HG02870 (cell line): ENCODE results near the gene DSCAM.
"Not testable (repeated sequence)": the region's sequence is repeated elsewhere in the genome, so short reads cannot be mapped to it uniquely, and the experiment has no call there.

ENCODE experiments used
- ATAC-seq: cut with Tn5 transposase; IDR thresholded peaks from one replicate; pipeline ENCODE4 v1.9.1; 2021; ENCODE audit warnings: mild to moderate bottlenecking, moderate library complexity; ENCODE audit not compliant: unreplicated experiment

The DSCAM gene, protein sequence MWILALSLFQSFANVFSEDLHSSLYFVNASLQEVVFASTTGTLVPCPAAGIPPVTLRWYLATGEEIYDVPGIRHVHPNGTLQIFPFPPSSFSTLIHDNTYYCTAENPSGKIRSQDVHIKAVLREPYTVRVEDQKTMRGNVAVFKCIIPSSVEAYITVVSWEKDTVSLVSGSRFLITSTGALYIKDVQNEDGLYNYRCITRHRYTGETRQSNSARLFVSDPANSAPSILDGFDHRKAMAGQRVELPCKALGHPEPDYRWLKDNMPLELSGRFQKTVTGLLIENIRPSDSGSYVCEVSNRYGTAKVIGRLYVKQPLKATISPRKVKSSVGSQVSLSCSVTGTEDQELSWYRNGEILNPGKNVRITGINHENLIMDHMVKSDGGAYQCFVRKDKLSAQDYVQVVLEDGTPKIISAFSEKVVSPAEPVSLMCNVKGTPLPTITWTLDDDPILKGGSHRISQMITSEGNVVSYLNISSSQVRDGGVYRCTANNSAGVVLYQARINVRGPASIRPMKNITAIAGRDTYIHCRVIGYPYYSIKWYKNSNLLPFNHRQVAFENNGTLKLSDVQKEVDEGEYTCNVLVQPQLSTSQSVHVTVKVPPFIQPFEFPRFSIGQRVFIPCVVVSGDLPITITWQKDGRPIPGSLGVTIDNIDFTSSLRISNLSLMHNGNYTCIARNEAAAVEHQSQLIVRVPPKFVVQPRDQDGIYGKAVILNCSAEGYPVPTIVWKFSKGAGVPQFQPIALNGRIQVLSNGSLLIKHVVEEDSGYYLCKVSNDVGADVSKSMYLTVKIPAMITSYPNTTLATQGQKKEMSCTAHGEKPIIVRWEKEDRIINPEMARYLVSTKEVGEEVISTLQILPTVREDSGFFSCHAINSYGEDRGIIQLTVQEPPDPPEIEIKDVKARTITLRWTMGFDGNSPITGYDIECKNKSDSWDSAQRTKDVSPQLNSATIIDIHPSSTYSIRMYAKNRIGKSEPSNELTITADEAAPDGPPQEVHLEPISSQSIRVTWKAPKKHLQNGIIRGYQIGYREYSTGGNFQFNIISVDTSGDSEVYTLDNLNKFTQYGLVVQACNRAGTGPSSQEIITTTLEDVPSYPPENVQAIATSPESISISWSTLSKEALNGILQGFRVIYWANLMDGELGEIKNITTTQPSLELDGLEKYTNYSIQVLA (N-terminal part only)

GRCh38 chr21:40846587-40847411, at the start of gene DSCAM:
Gene DSCAM (minus strand): TSS chr21:40847158. CDS start chr21:40846661, 497 bp downstream.
- ATAC-seq: no peak

- ATAC-seq: not testable (repeated sequence)
Observed at GRCh38 chr21:40895697-40896096, 48.7 kb upstream of the DSCAM start.

DNA sequence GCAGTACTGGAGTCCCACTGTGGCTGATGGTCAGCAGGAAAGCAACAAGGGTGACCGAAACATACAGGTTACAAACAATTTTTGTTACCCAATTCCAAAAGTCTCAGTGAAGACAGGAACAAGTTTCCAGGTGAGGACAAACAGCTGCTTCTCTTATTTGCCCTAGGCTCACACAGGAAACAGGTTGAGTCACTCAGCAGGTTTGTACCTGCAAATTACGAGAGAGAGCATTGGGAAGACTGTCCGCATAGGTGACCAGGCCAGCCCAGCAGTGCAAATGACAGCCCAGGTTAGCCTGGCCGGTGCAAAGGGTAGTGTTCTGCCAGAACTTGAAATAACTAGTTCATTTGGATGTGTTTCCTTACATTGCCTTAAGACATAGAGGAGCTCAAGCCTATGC, 40.0 kb upstream of the DSCAM start:
- ATAC-seq: no peak

GRCh38 chr21:40886006-40886405, 39.0 kb upstream of the DSCAM start:
- ATAC-seq: no peak

DNA sequence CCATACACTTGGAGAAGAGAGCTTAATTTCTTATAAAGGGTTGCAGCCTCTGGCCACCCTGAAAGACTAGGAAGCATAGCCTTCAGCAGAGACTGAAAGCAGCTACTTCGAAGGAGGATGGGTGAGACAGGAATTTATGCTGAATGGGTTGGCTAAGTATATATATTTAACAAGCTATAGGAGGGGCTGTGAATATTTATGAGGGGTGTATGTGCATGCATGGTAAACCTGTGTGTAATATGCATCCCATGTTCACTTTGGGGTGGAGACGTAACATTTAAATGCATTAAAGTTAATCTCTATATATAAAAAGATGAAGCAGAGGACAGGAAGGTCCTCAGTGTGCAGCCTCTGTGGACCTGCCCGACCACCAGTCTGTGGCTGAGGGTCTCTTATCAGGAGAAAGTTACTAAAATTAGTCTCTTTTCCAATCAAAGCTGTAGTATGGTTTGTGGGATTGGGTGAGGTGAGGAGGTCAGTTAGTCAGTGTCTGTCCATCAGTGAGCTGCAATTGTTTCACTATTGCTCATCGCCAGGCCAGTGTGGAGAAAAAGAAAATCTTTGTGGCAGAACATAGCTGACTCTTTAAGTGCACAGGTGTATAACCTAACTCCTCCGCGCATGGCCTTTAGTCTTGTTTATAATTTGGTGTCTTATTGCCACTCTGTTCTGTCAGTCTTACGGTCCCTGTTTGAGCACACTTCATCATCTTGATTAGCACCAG, 35.4 kb upstream of the DSCAM start:
- no peak for ATAC-seq

DNA sequence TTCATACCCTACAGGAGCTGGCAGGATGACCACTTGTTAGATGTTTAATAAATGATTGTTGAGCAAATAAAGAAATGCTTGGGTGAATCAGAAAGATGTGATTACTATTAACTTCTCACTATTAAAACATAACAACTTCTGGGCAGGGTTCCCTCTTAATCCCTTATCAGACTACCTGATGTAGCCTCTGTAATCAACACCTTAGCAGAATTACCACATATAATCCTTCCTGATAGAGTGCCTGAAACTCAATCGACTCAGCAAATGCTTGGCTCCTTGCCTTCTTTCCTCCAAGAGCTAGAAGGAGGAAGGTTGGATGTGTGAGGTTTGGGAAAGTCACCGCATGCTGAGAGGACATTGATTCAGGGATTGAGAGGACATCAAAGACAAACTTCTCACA, 34.8 kb upstream of the DSCAM start:
- no peak for ATAC-seq

DNA sequence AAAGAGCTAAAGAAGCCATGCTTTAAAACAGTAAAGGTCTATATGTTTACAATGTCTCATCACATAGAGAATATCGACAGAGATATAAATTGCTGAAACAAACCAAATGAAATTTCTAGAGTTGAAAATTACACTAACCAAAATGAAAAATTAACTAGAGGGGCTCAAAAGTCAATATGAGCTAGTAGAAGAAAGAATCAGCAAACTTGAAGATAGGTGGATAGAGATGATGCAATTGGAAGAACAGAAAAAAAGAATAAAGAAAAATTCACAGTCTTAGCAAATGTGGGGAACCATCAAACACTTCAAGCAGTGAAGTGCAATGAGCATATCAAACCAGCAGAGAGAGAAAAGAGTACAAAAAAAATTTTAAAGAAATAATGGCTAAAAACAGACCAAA, 24.1 kb upstream of the DSCAM start:
- ATAC-seq: no peak

- no peak for ATAC-seq
Observed at GRCh38 chr21:40863839-40864238, 16.9 kb upstream of the DSCAM start.

DNA sequence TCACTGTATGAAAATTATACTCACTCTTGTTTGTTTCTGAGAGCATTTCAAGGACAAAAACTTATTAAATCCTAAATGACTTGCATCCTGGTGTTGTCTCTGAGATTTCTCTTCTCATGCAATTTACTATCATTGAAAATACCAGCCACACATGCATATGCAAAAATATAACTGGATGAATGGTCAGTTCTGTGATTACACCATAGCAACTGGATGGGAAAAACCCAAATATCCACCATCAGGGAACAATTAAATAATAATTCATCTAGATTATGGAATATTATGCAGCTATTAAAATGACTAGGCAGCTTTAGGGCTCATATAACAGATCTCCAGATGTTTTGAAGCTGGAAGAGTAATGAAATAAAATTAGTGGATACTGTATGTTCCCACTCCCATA, 11.6 kb upstream of the DSCAM start:
- no peak for ATAC-seq

DNA sequence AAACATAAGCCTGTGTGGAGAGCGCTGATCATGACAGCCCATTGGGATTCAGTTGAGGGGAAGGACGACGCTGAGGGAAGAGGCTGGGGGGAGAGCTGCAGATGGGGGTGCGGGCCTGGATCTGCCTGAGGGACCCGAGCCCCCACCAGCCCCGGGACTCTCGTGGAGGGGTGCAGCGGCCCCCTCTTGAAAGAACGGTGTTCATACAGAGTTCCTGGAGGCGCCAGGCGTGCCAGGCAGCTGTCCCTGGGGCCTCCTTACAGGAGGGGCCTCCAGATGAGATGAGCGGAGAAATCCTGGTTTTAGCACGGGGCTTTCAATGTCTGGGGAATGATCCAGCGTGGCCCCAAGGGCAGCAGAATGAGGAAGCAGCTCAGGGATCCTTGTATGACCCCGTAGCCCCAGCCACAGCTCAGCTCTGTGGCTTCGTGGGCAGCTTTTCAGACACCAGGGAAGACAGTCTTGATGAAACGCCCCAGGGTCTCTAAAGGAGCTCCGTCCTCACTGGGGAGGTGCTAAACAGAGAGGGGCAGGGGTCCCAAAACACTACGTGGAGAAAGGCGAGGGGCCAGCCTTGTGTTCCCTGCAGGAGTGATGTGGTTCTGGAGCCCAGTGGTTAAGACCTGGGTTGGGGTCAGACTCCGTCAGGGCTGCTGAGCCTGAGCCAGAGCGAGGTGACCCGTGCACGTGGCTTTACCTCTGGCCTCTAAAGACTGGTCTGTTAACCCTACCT, 7.2 kb upstream of the DSCAM start:
- no peak for ATAC-seq

- ATAC-seq: no peak
Observed at GRCh38 chr21:40852563-40852962, 5.6 kb upstream of the DSCAM start.

GRCh38 chr21:40851749-40852148, 4.8 kb upstream of the DSCAM start:
- no peak for ATAC-seq

- ATAC-seq: no peak
Observed at GRCh38 chr21:40850071-40850470, 3.1 kb upstream of the DSCAM start.

DNA sequence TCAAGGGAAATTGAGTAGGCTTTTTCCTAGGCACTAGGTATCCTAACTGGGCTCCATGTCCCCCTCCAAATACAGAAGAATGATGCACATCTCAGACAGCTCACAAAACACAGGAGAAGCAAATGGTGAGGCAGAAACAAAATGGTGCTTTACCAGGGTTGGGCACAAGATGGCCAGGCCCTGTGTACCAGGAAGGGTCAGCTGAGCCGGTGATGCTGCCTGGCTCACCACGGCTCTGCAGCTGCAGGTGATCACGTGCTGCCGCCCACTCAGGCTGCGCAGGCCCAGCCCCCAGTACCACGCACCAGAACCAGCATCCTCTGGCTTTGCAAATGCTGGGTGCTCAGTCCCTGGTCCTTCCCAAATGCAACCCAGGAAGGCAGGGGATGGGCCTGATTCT, 993 bp upstream of the DSCAM start:
- ATAC-seq: no peak

- no peak for ATAC-seq
Observed at GRCh38 chr21:40846103-40846502, 855 bp downstream of the DSCAM start.

DNA sequence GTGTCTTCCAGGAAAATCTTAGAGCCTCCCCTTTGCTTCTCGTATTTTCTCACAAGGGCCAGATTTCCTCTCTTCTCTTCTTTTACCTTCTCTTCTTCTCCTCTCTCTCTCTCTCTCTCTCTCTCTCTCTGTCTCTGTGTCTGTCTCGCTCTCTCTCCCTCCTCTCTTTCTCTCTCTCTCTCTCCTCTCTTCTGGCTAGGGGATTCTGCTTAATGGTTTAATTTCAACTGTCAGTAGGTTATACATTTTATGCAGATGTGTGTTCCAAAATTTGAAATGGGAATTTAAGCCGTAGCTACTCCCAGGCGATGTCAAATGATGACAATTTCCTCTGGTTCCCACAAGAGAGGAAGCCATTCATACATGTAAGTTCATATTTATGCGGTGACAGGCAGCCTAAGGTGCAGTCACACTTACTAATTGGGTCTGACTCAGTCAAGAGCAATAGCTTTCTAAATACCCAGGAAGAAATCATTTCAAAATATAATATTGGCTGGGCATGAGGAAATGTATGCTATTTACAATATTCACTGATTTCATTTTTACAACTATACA, 1.4 kb downstream of the DSCAM start:
- ATAC-seq: no peak

DNA sequence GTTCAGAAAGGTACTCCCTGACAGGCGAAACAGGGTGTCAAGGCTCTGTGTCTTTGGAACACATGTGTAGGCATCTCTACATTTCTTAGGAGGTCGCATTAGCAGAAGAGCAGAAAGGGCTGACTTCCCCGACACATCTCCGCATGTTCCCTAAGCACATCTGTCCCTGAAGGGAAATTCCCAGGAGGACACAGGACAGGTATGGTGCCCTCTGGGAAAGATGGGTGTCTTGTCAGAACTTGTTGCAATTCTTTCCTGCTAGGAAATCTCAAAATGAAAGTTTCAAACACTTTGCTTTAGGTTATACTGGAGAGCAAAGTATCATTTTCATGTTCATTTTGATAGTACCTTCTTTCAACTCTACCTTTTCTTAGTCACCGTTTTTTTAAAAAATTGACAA, 2.0 kb downstream of the DSCAM start:
- no peak for ATAC-seq

GRCh38 chr21:40842197-40842552, 4.8 kb downstream of the DSCAM start:
- no peak for ATAC-seq
